ENCODE results near the gene CUEDC1. TPM values are rescaled to one million over a fixed set of nuclear protein-coding genes. Genes with fewer than 3 reads are reported as not detected.
A peak's percentile ranks its signal among the peaks of the same experiment; 100 is the strongest.
"Not testable (repeated sequence)": the region's sequence is repeated elsewhere in the genome, so short reads cannot be mapped to it uniquely, and the experiment has no call there.

Gene CUEDC1
- total RNA-seq, 4 donors from 2014 or later = 35.7 to 60.3 (median 45.6) TPM

DNA sequence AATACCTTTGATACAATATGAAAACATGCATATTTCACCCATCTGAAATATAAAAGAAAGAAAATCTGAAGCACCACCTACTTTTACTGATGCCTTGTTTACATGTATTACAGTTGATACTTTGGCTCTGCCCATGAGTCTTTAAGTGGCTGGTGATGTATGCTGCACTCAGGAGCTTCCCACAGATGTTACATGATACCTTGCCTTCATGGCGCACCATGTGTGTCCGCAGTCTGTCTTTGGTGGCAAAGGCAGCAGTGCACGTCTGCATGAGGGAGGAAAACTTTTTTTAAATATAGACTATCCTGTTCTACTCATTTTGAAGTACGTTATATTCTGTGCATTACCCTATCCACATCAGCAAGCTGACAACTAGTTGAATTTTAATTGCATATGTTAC is 25.3 kb upstream of the CUEDC1 start:
- Histone ChIP-seq H3K36me3 (peaks cover 14 to 67% of the 10 kb centered on the region in 2 donors), H3K27me3 (no peaks in the 10 kb centered on the region), H3K9me3 (no peaks in the 10 kb centered on the region), H3K4me1 (peaks cover 30 to 98% (median 38%) of the 10 kb centered on the region in 3 donors), H3K27ac (no peak overlapping the region), H3K4me3 (no peak overlapping the region)
- TF ChIP-seq EP300 (IDR thresholded peaks at IDR 0.05) (no peak), POLR2AphosphoS5 (IDR thresholded peaks at IDR 0.05) (no peak), POLR2A (IDR thresholded peaks at IDR 0.05) (no peak)
- TF ChIP-seq, protein P1, sequence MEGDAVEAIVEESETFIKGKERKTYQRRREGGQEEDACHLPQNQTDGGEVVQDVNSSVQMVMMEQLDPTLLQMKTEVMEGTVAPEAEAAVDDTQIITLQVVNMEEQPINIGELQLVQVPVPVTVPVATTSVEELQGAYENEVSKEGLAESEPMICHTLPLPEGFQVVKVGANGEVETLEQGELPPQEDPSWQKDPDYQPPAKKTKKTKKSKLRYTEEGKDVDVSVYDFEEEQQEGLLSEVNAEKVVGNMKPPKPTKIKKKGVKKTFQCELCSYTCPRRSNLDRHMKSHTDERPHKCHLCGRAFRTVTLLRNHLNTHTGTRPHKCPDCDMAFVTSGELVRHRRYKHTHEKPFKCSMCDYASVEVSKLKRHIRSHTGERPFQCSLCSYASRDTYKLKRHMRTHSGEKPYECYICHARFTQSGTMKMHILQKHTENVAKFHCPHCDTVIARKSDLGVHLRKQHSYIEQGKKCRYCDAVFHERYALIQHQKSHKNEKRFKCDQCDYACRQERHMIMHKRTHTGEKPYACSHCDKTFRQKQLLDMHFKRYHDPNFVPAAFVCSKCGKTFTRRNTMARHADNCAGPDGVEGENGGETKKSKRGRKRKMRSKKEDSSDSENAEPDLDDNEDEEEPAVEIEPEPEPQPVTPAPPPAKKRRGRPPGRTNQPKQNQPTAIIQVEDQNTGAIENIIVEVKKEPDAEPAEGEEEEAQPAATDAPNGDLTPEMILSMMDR (IDR thresholded peaks at IDR 0.05) = no peak
- no peak for ATAC-seq
- WGBS, 2 donors (ENCODE audit: low coverage in 1 of 2) = 76 to 93% methylated on average over 3 to 4 of the region's 4 CpGs

GRCh38 chr17:57979076-57979475 is 23.9 kb upstream of the CUEDC1 start:
- ATAC-seq = no peak
- TF ChIP-seq POLR2A (IDR thresholded peaks at IDR 0.05) = no peak
- TF ChIP-seq, protein P1 (IDR thresholded peaks at IDR 0.05) = no peak
- 30 to 100% methylated on average over 1 of the region's 1 CpG for WGBS, 2 donors (ENCODE audit: low coverage in 1 of 2)
- Histone ChIP-seq H3K4me1 (peaks cover 26 to 96% (median 34%) of the 10 kb centered on the region in 3 donors), H3K9me3 (no peaks in the 10 kb centered on the region), H3K27me3 (no peaks in the 10 kb centered on the region), H3K4me3 (no peak overlapping the region), H3K27ac (no peak overlapping the region), H3K36me3 (peaks cover 14 to 79% of the 10 kb centered on the region in 2 donors)

DNA sequence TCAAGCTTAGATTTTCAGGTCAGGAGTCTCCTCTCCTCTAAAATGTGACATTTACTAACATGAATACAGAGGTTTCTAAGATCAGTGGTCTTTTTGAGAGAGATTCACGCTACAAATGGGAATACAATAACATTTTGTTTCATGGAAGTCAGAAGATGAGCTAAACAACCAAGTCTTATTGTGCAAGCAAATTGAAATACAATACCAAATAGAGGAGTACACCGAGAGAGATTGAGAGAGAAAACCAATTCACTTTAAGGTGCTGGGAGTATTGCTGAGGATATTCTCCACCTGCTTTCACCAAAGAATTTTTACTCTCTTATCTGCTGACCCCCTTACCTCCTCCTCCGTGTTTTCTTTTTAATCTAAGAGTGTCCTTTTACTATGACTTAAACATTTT is 21.4 kb upstream of the CUEDC1 start:
- H3K4me3 ChIP-seq = no peak overlapping the region
- peak overlapping the region in 1 of 4 donors; percentile 22 for H3K27ac ChIP-seq
- H3K4me1 ChIP-seq = peaks cover 11 to 71% (median 14%) of the 10 kb centered on the region in 3 donors
- 63 to 77% methylated on average over 3 of the region's 3 CpGs for WGBS, 2 donors (ENCODE audit: low coverage in 1 of 2)
- no peak for ATAC-seq
- no peaks in the 10 kb centered on the region for H3K27me3 ChIP-seq
- peaks cover 14 to 96% of the 10 kb centered on the region in 2 donors for H3K36me3 ChIP-seq
- no peaks in the 10 kb centered on the region for H3K9me3 ChIP-seq
- no peak for TF ChIP-seq POLR2A (IDR thresholded peaks at IDR 0.05)
- TF ChIP-seq, protein P1 (IDR thresholded peaks at IDR 0.05) = no peak
- no peak for TF ChIP-seq POLR2AphosphoS5 (IDR thresholded peaks at IDR 0.05)
- TF ChIP-seq EP300 (IDR thresholded peaks at IDR 0.05) = no peak

DNA sequence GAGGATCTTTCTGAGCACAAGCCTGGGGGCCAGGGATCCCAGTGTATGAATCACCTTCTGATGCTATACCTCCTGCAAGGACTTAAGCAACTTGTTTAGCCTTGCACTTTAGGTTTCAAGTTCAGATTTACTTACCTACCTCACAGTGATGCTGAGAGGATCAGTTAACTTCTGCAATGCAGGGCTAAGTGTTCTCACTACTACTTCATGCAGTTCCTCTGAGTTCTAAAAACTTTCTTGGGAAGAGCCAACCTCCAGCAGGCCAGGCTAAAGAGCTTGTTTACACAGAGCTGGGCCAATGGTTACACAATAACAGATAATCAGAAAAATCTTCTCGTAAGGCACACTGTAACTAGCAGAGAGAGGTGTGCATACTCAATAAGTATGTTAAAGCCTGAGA is 19.8 kb upstream of the CUEDC1 start:
- Histone ChIP-seq H3K4me3 (no peak overlapping the region), H3K36me3 (peaks cover 10 to 89% of the 10 kb centered on the region in 2 donors), H3K4me1 (peaks cover 7 to 55% (median 11%) of the 10 kb centered on the region in 3 donors), H3K9me3 (no peaks in the 10 kb centered on the region), H3K27me3 (no peaks in the 10 kb centered on the region), H3K27ac (peak overlapping the region in 3 of 4 donors; percentile 27 to 58 (median 38))
- TF ChIP-seq, protein P1 (IDR thresholded peaks at IDR 0.05) = no peak
- TF ChIP-seq EP300 (IDR thresholded peaks at IDR 0.05) (no peak), POLR2AphosphoS5 (IDR thresholded peaks at IDR 0.05) (peak; percentile 32), POLR2A (IDR thresholded peaks at IDR 0.05) (no peak)
- peak; percentile 65 for ATAC-seq
- 6 to 10% methylated on average over 1 of the region's 1 CpG for WGBS, 2 donors (ENCODE audit: low coverage in 1 of 2)

GRCh38 chr17:57974053-57974824 is 19.0 kb upstream of the CUEDC1 start:
- 77 to 82% methylated on average over 2 to 4 of the region's 4 CpGs for WGBS, 2 donors (ENCODE audit: low coverage in 1 of 2)
- H3K27me3 ChIP-seq, H3K4me3 ChIP-seq, ATAC-seq, H3K9me3 ChIP-seq: not testable (repeated sequence)
- Histone ChIP-seq H3K36me3 (peaks cover 10 to 81% of the 10 kb centered on the region in 2 donors), H3K27ac (peak overlapping the region in 3 of 4 donors; percentile 33 to 58 (median 38)), H3K4me1 (peaks cover 7 to 47% (median 11%) of the 10 kb centered on the region in 3 donors)
